NCI-H1436 treated with DMSO at 0.1 percent for 48 hours (cell line): ENCODE data around the gene MRTFB.

ENCODE experiments used
- DNase-seq: peaks from one replicate; lab custom pipeline; 2025; lab: John Stamatoyannopoulos, UW

MRTFB gene

GRCh38 chr16:14186007-14186794, 115.1 kb downstream of the MRTFB start:
- DNase-seq: no peak

- DNase-seq: no peak
Measured at GRCh38 chr16:14186795-14187221, 115.7 kb downstream of the MRTFB start.

GRCh38 chr16:14187517-14188338, 116.6 kb downstream of the MRTFB start:
- DNase-seq: no peak

- no peak for DNase-seq
Measured at GRCh38 chr16:14193316-14193871, 122.3 kb downstream of the MRTFB start.

- no peak for DNase-seq
Measured at GRCh38 chr16:14194721-14195120, 123.6 kb downstream of the MRTFB start.

- DNase-seq: no peak
Measured at GRCh38 chr16:14196011-14196410, 124.9 kb downstream of the MRTFB start.

- no peak for DNase-seq
Measured at GRCh38 chr16:14196539-14196938, 125.4 kb downstream of the MRTFB start.

GRCh38 chr16:14198012-14198411, 126.9 kb downstream of the MRTFB start:
- DNase-seq: no peak

GRCh38 chr16:14198572-14198971, 127.5 kb downstream of the MRTFB start:
- DNase-seq: no peak

GRCh38 chr16:14199199-14199598, 128.1 kb downstream of the MRTFB start:
- no peak for DNase-seq

GRCh38 chr16:14199624-14200023, 128.5 kb downstream of the MRTFB start:
- DNase-seq: no peak

GRCh38 chr16:14202095-14202494, 131.0 kb downstream of the MRTFB start:
- no peak for DNase-seq

GRCh38 chr16:14202697-14203096, 131.6 kb downstream of the MRTFB start:
- DNase-seq: no peak

GRCh38 chr16:14203166-14203565, 132.0 kb downstream of the MRTFB start:
- no peak for DNase-seq

GRCh38 chr16:14205666-14206065, 134.5 kb downstream of the MRTFB start:
- DNase-seq: no peak

GRCh38 chr16:14211856-14212543, 140.9 kb downstream of the MRTFB start:
- DNase-seq: no peak

- DNase-seq: no peak
Measured at GRCh38 chr16:14215941-14216340, 144.8 kb downstream of the MRTFB start.

- DNase-seq: no peak
Measured at GRCh38 chr16:14219983-14220382, 148.9 kb downstream of the MRTFB start.

- DNase-seq: no peak
Measured at GRCh38 chr16:14223632-14224031, 152.5 kb downstream of the MRTFB start.

- no peak for DNase-seq
Measured at GRCh38 chr16:14225457-14225856, 154.3 kb downstream of the MRTFB start.

- DNase-seq: no peak
Measured at GRCh38 chr16:14232106-14232864, 161.2 kb downstream of the MRTFB start.

GRCh38 chr16:14236401-14236800, 165.3 kb downstream of the MRTFB start:
- DNase-seq: no peak
